HG03575 (cell line): Measurements from ENCODE around the gene SMPDL3A.

Source experiments
- ATAC-seq: cut with Tn5 transposase; IDR thresholded peaks from one replicate; pipeline ENCODE4 v1.9.1; 2021; ENCODE audit not compliant: unreplicated experiment, insufficient number of reproducible peaks, low FRiP score; ENCODE audit errors: extremely low read depth

SMPDL3A gene

DNA sequence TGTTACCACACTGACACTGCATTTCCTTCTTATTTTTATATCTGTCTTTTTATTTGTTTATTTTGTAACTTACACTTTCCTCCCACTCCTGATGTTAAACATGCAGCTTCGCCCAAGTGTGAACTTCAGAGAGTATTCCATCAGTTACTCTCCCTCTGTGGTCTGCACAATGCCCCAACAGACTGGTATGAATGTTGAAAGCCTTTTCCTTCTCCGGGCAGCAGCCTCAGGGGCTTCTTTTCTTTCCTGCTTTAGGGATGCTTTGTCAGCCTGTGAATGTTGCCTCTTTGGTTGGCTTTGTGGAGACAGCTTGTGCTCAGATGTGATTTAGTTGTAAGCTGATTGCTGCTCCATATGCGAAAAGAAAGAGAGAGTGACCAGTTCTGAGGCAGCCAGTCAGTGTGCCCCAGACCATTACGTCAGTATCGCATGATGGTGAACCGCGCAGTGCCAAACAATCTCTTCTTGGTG lies 44.0 kb downstream of the SMPDL3A start:
- ATAC-seq, result no peak

DNA sequence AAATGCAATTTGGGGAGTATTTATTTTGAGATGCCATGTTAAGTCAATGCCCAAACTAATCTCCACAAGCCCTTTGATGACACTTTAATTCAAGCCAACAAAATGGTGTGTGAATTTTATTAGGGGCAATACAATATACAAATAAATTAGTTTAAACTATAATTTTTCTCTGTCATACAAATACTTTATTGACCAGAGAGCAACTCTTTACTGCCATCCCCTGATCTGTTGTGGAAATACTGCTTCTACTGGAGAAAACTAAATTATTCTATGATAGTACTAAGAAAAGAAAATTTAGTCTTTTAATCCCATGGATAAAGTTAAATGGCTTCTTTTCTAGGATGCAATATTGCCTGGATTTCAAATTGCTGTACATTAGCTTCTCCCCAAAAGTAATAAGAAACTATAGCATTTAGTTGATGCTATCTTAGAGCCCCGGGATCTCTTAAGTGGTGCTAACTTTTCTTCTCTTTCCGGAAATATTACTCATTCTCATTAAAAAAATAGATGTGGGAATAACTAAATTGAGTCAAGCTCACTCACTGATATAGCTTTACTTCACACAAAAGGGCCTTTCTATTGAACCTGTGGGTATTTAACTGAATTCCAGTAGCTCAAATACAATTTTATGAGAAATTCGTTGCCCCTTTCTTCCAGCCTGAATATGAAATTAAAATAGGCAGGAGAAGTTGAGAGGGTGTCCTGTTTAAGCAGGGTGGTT lies 49.2 kb downstream of the SMPDL3A start:
- ATAC-seq, result no peak

DNA sequence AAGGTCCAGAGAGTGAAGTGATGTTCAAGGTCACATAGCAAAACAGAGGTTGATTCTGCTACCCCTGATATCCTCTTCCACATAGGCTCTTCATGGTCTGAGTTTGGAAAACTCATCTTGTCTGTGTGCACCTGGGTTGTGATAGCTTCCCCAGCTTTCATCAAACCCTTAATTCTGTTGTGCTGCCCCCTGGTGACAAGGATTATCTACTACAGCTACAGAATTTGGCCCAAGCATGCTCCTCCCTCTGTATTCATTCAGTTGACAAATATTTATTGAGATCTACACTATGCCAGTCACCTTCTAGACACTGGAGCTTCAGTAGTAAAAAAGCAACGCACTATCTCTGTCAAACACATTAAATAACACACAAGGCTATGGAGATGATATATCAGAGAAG lies 50.4 kb downstream of the SMPDL3A start:
- peak; percentile 68 for ATAC-seq

GRCh38 chr6:122839906-122840305 lies 50.8 kb downstream of the SMPDL3A start:
- ATAC-seq, result no peak

GRCh38 chr6:122845464-122845863 lies 56.4 kb downstream of the SMPDL3A start:
- ATAC-seq, result no peak

DNA sequence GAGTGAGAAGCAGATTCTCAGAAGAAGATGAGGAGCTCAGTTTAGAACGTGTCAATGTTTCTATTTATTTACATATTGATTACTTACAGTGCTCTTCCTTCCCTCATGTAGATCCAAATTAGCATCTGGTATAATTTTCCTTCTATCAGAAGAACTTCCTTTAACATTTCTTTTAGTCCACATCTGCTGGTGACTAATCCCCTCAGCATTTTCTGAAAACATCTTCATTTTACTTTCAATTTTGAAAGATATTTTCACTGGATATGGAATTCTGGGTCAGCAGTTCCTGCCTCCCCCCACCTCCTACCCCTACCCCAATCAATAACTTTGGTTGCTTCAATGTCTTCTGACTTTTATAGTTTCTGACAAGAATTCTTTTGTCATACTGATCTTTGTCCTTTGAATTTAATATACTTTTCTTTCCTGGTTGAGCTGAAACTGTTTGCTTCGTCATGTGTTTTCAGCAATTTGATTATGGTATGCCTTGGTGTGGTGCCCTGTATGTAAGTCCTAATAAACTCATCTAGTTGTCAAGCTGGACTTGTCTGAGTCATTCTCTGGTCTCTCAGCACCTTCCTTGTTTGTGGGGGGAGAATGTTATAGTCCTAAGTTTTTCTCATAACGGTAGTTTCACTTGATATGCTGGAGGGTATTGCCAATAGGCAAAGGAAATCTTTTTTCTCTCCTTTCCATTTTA lies 57.0 kb downstream of the SMPDL3A start:
- no peak for ATAC-seq

DNA sequence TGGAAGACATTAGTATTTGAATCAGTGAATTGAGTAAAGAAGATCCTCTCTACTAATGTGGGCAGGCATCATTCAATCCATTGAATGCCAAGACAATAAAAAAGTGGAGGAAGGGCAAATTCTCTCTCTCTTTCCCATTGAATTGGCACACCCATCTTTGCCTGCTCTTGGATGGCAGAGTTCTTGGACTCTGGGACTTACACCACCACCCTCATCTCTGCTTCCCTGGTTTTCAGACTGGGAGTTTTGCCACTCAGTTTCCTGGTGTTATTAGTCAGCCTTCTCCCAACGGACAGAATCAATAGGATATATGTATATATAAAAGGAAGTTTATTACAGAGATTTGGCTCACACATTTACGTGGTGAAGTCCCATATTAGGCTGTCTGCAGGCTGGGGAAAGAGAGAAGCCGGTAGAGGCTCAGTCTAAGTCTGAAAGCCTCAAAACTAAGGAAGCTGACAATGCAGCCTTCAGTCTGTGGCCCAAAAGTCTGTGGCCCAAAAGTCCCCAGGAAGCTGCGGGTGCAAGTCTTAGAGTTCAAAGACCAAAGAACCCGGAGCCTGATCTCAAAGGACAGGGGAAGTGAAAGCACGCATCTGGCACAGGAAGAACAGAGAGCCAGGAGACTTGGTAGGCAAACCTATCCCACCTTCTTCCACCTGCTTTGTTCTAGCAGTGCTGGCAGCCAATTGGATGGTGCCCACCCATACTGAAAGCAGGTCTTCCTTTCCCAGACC lies 64.4 kb downstream of the SMPDL3A start:
- peak; percentile 61 for ATAC-seq
